GM10248 (cell line): ENCODE data around the gene AURKA.

Experiments used
- CTCF ChIA-PET: fragments of 300-600 bp; sonication (Branson Sonifier 250); formaldehyde crosslinking; extraction: SDS; loops from one replicate; lab custom pipeline; 2021; ENCODE audit warnings: antibody characterized with exemption; lab: Yijun Ruan, JAX
- POLR2A ChIA-PET: fragments of 350-650 bp; sonication (Branson Sonifier 250); formaldehyde crosslinking; extraction: SDS; loops from one replicate; lab custom pipeline; 2020; ENCODE audit warnings: antibody characterized with exemption; lab: Yijun Ruan, JAX
- DNase-seq: peaks from one replicate; pipeline ENCODE4 v3.0.0; 2012; ENCODE audit errors: extremely low spot score
- CTCF ChIP-seq: IDR thresholded peaks from 2 replicates; pipeline ENCODE4 v1.5.1; 2012; ENCODE audit warnings: mild to moderate bottlenecking, low read depth; ENCODE audit errors: extremely low read depth, missing control alignments, control extremely low read depth

Gene AURKA

GRCh38 chr20:56361900-56362299, 30.1 kb downstream of the AURKA start:
- no peak for DNase-seq
- CTCF ChIA-PET, result no interaction called here
- no peak for TF ChIP-seq CTCF
- POLR2A ChIA-PET, result no interaction called here

- POLR2A ChIA-PET, result no interaction called here
- DNase-seq, result no peak
- TF ChIP-seq CTCF, result no peak
- CTCF ChIA-PET, result interaction anchor here (0.9 to 1.0 kb wide), 2 partner anchors 12 to 17 kb away, joined by 3 to 4 read pairs; no protein-coding TSS in a partner anchor
Measured at GRCh38 chr20:56360908-56361205, 31.2 kb downstream of the AURKA start.

GRCh38 chr20:56360133-56360907, 31.7 kb downstream of the AURKA start:
- ChIA-PET POLR2A (no interaction called here), CTCF (interaction anchor here (0.9 to 1.0 kb wide), 2 partner anchors 12 to 17 kb away, joined by 3 to 4 read pairs; no protein-coding TSS in a partner anchor)
- no peak for DNase-seq
- TF ChIP-seq CTCF, result no peak

GRCh38 chr20:56359212-56360132, 32.5 kb downstream of the AURKA start:
- CTCF ChIA-PET, result interaction anchor here (1.3 to 1.9 kb wide), 4 partner anchors 9 to 40 kb away, joined by 4 to 6 read pairs (median 6); partner anchors contain the start of genes AURKA and CSTF1
- POLR2A ChIA-PET, result interaction anchor here (0.8 kb wide), 1 partner anchor 68 kb away, joined by 3 read pairs; no protein-coding TSS in a partner anchor
- peak; percentile 34 for DNase-seq
- TF ChIP-seq CTCF, result no peak

GRCh38 chr20:56358600-56359211, 33.3 kb downstream of the AURKA start, which contains the start of gene FAM210B:
FAM210B (plus strand) TSS chr20:56358974; CDS start chr20:56359006, 32 bp downstream.
- CTCF ChIA-PET, result interaction anchor here (1.1 to 1.9 kb wide), 5 partner anchors 10 to 40 kb away, joined by 3 to 6 read pairs (median 5); partner anchors contain the start of genes AURKA and CSTF1
- no peak for TF ChIP-seq CTCF
- peak; percentile 96 for DNase-seq
- POLR2A ChIA-PET, result interaction anchor here (0.6 to 0.8 kb wide), 2 partner anchors 69 to 433 kb away, joined by 3 read pairs; no protein-coding TSS in a partner anchor
